Activated naive CD4-positive, alpha-beta T cell treated with anti-CD3 and anti-CD28 coated beads, Interleukin-2, amount 50 U/mL, for 16 hours (primary cell): ENCODE measurements around the gene CHML.

Source experiments
- DNase-seq: peaks from one replicate; pipeline ENCODE4 v3.0.0-alpha.2; 2020

Gene CHML

GRCh38 chr1:241615043-241615974 is 24.9 kb downstream of the CHML start:
- DNase-seq: no peak

DNA sequence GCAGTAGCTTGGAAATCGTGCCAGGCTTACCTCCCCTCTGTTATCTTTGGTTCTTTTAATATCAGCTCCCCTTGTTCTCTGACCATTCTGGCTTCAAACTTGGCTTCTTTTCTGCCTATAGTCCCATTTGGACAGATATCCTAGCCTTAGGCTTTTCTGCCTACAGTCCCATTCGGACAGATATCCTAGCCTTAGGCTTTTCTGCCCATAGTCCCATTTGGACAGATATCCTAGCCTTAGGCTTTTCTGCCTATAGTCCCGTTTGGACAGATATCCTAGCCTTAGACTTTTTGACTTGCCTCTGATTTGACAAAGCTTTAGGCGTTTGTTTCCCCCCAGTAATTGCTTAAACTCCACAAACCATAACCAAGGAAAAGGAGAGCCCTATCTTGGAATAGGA is 25.6 kb downstream of the CHML start:
- DNase-seq: no peak

DNA sequence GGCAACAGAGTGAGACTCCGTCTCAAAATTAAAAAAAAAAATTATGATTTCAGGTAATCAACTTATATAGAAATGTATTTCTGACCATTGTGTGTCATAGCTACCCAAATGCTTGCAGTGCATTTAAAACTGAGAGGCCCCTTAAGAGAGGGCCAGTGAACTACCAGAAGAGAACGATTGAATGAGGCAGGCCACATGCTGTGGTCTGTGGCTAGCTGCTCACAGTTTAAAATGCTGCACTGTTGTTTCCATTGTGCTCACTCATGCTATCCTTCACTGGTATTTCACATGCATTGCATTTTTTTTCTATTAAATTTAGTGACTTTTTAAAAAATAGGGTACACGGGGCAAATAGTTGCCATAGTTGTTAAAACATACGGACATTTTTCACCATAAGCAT is 26.0 kb downstream of the CHML start:
- DNase-seq: no peak

GRCh38 chr1:241612533-241613477 is 27.4 kb downstream of the CHML start:
- DNase-seq: no peak

DNA sequence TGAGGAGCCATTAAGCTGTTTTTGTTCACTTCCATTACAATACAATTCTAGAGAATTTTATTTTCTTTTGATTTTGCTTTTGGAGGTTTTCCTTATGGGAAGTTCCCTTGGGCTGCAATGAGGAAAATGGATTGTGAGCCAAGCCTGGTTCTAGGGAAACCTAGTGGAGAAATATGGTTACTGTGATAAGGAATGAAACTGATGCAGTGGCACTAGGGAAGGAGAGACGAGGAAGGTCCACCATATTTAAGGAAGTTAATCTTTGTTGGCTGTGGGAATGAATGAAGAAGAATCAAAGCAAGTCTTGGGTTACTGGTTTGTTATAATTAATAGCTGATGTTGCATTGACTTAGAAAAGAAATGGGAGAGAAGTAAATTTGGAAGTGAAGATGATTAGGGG is 28.4 kb downstream of the CHML start:
- DNase-seq: no peak

- DNase-seq: no peak
Observed at GRCh38 chr1:241611063-241611462, 29.1 kb downstream of the CHML start.

GRCh38 chr1:241610056-241610815 is 29.9 kb downstream of the CHML start:
- DNase-seq: no peak

- no peak for DNase-seq
Observed at GRCh38 chr1:241608379-241609033, 31.7 kb downstream of the CHML start.

GRCh38 chr1:241607497-241607896 is 32.7 kb downstream of the CHML start:
- DNase-seq: no peak

DNA sequence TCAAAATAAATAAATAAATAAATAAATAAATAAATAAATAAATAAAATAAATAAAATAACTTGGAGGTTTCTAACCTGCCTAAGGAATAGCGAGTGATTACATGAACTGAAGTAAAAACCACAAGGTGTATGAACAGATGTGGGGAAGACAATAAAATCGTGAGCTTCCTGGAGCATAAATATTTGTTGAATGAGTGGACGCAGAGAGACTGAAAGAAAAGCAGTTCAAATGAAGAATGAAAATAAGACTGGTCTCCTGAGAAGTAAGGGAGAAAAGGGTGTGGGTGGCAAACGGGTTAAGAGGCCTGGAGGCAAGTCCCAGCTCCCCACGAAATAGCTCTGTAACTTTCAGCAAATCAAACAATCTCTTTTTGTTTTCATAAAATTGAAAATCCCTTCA is 33.6 kb downstream of the CHML start:
- no peak for DNase-seq

- no peak for DNase-seq
Observed at GRCh38 chr1:241605146-241605805, 34.9 kb downstream of the CHML start.

DNA sequence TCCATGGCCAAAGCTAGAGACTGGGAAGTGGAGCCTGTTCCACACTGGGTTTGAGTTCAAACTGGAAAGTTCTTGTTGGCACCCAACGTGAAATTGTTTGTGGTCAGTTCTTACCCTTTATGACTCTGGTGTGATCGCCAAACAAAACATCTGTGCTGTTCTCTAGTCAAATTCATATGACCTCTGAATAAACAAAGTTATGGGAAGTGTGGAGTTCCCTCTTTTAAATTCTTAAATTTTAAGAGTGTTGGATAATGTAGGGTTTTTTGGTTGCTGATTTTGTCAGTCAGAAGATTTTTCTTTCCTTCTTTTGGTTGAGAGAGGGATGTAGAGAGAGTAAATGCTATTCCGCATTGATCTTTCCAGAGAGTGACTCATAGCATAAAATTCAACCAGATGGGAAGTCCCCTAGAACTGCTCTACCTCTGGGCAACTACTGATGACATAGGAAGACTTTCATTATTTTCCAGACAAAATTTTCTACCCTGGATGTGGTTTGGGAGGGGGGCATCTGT is 36.4 kb downstream of the CHML start:
- no peak for DNase-seq

- no peak for DNase-seq
Observed at GRCh38 chr1:241600496-241600901, 39.7 kb downstream of the CHML start.

DNA sequence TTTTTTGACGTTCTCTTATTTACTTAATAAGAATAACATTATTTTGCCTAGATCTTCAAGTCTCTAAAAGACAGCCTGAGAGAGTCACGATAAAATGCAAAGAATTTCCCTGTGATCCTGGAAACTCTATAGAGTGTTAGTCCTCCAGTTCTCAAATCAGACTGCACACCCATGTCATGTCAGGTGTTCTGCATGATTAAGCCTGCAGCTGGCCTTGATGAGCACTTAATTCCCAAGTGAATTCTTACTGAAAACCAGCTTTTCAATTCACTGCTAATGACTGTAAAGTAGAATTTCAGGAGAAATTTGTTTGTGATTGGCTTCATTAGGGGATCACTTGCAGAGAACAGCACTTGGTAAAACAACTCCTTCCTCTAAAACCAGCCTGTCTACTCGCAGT is 41.9 kb downstream of the CHML start:
- DNase-seq: no peak

GRCh38 chr1:241596633-241597032 is 43.5 kb downstream of the CHML start:
- no peak for DNase-seq

DNA sequence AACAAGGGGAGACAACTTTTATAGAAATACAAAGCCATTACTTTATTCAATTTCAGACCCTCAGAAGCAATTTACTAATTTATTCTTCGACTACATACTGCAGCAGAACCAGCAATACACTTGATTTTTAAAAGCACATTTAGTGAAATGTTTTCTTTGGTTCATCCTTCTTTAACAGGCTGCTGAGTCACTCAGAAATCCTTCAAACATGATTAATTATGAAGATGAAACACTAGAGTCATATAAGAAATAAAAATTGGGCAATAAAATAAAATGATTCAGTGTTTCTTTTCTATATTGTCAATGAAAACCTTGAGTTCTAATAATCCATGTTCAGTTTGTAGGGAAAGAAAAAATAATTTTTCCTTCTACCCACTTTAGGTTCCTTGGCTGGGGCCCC is 47.0 kb downstream of the CHML start:
- no peak for DNase-seq

DNA sequence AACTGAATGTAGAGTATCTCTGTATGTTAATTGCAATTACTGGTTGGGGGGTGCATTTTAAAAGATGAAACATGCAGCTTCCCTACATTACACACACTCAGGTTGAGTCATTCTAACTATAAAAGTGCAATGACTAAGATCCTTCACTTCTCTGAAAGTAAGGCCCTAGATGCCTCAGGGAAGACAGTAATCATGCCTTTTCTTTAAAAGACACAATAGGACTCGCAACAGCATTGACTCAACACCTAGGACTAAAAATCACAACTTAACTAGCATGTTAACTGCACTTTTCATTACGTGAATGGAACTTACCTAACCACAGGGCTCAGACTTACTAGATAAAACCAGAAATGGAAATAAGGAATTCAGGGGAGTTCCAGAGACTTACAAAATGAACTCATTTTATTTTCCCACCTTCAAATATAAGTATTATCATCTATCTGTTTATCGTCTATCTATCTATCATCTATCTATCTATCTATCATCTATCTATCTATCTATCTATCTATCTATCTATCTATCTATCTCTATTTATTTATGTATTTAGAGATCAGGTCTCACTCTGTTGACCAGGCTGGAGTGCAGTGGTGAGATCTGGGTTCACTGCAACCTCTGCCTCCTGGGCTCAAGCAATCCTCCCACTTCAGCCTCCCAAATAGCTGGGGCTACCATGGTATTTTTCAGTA is 47.8 kb downstream of the CHML start:
- no peak for DNase-seq

DNA sequence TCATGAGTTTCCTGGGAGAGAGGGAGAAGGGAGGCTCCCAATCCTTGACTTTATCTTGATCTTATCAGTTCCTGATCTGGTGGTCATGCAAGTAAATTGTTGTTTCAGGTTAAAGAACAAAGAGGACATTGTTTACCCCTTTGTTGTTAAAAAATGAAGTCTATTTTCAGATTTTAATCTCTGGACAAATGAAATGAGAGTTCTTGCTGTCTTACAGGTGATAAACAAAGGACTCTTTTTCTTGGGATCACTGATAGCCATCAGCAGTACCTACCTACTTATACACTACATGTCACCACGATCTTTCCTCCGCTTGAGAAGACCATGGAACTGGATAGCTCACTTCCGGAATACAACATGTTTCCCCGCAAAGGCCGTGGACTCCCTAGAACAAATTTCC is 48.4 kb downstream of the CHML start:
- no peak for DNase-seq

GRCh38 chr1:241591317-241591716 is 48.9 kb downstream of the CHML start:
- no peak for DNase-seq

DNA sequence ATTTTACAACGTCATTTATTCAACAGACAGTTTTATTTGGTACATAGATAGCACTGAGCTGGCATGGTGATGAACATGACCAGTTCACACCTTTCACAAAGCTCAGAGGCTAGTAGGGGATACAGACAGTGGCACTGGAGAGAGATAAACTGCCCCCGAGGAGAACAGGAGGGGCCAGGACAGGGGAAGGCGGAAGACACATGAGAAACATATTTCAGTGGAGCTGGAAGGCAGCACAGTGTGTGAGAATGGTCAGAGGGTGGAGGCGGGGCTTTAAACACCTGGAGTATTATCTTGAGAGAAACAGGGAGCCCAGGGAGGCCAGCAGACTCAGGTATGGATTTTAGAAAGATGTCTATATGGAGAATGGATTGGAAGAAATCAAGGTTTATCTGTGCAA is 49.5 kb downstream of the CHML start:
- no peak for DNase-seq
